Skin of body (tissue), 2 donors: Measurements from ENCODE around the gene SH2D4B. TPM values are rescaled to one million over a fixed set of nuclear protein-coding genes. Genes with fewer than 3 reads are reported as not detected.
"Not testable (repeated sequence)": the region's sequence is repeated elsewhere in the genome, so short reads cannot be mapped to it uniquely, and the experiment has no call there.

Experiments
- DNase-seq: peaks from one replicate; lab custom pipeline; 2025; lab: John Stamatoyannopoulos, UW
- total RNA-seq: library from RNA; depleted of rRNA; stranded (reverse); fragments of >200 nt; gene quantifications from one replicate; pipeline ENCODE4 v1.2.3, GENCODE V29; 2014

SH2D4B gene
- total RNA-seq, 1 donor from 2014 or later: 0.20 TPM

DNA sequence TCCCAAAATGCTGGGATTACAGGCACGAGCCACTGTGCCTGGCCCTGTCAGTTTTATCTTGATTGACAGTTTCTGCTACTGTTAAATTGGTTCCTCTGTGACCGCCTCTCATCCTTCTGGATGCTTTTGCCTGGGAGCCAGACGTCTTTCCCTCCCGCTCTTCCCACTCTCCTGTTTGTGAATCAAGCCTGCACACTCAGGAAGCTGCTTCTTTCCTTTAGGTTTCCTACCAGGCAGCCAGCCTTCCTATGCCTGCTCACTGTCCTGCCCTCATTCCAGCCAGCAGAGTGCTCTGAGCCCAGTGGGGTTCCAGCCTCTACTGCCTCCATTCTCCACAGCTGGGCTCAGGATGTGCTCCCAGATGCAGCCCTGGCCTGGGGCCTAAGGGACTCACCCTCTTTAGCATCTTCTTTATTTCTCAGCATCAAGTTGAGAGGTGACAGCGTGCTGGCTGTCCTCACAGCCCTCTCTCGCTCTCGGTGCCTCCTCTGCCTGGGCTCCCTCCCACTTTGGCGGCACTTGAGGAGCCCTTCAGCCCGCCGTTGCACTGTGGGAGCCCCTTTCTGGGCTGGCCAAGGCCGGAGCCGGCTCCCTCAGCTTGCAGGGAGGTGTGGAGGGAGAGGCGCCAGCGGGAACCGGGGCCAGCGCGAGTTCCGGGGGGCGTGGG is 5.1 kb downstream of the SH2D4B start:
- no peak for DNase-seq

GRCh38 chr10:80543319-80543672 is 5.6 kb downstream of the SH2D4B start:
- DNase-seq: not testable (repeated sequence)

DNA sequence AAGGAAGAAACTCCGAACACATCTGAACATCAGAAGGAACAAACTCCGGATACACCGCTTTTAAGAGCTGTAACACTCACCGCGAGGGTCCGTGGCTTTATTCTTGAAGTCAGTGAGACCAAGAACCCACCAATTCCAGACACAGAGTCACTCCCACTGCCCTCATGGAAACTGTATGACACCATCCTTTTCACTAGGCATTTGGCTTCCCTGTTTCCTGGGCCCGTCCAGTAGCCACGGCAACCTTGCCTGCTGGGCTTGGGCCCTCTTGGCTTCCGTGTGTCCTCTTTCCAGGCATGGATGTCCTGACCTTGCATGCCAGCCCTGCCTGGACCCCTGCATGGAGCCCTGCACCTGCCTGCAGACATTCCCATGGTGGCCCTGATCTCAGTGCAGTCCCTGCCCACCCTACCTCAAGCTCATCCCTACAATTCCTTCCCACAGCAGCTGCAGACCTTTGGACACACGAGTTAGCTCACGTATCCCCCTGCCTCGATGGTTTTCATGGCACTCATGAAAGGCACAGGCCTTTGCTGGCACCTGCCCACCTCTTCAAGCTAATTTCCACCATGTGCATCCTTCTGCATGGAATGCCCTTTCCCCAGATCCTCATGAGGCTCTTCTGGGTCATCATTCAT is 6.7 kb downstream of the SH2D4B start:
- no peak for DNase-seq

GRCh38 chr10:80545258-80545881 is 7.7 kb downstream of the SH2D4B start:
- no peak for DNase-seq

- DNase-seq: no peak
These were observed 14.5 kb downstream of the SH2D4B start for GRCh38 chr10:80552151-80552646.

GRCh38 chr10:80553436-80553835 is 15.7 kb downstream of the SH2D4B start:
- no peak for DNase-seq

GRCh38 chr10:80554050-80554449 is 16.3 kb downstream of the SH2D4B start:
- DNase-seq: no peak

DNA sequence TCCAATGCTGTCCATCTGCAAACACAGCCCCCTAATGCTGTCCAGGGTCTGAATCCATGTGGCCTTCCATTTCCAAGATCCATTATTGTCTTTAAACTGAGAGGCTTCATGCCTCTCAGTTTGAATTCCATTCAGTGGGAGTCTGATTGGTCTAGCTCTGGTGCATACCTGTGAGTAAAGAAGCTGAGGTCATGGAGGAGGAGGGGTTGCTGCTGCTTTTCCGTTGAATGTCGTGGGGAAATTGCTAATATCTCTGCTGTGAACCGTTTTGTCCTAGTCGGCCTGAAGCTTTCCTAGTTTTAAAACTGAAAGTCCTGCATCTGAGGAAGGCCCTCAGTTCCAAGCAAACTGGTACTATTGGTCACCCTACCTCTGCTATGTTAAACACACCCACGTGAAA is 17.7 kb downstream of the SH2D4B start:
- no peak for DNase-seq

DNA sequence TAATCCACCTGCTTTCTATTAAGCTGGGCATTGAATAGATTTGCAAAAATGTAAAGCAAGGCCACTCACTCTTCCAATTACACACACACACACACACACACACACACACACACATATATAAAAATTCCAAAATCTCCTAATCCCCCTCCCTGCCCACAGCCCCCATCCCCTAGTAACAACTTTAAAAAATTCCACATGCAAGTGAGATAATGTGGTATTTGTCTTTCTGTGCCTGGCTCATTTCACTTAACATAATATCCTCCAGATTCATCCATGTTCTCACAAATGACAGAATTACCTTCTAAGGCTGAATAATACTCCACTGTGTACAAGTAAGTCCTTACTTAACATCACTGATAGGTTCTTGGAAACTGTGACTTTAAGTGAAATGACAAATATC is 24.2 kb downstream of the SH2D4B start:
- no peak for DNase-seq

- no peak for DNase-seq
These were observed 29.6 kb downstream of the SH2D4B start for GRCh38 chr10:80567292-80567691.

- no peak for DNase-seq
These were observed 31.6 kb downstream of the SH2D4B start for GRCh38 chr10:80569131-80569895.

GRCh38 chr10:80571352-80571751 is 33.6 kb downstream of the SH2D4B start:
- no peak for DNase-seq

- no peak for DNase-seq
These were observed 41.6 kb downstream of the SH2D4B start for GRCh38 chr10:80579181-80579763.

DNA sequence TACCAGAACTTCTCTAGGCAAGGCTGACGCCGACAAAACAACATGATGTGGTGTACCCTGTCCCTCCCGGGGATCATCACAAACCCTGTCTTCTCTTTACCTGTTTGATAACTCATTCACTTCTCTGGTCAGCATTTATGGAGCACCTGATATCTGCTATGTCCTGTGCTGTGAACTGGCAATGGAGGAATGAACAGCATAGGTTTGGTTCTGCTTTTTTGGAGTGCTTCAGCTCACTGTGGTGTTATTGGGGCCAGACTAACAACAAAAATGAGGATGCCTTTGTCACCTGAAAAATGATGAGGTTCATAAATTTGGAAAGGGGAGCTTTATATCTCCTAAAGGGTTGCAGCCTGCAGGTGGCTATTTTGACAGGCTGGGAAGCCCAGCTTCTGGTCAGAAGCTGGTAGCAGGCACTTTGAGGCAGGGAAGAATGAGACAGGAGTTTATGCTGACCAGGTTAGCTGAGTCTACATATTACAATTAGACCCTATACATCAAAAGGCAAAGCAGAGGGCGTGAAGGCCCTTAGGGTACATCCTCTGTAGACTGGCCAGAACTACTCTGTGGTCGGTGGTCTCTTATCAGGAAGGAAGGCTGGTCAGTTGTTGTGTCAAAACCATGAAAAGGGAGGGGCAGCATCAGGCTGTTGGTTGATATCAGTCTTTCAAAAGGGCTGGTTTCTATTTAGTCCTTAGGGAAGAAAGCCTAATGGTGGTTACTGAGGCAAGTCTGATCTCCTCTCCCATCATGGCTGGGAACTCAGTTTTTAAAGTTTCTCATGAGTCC is 42.3 kb downstream of the SH2D4B start:
- DNase-seq: no peak

DNA sequence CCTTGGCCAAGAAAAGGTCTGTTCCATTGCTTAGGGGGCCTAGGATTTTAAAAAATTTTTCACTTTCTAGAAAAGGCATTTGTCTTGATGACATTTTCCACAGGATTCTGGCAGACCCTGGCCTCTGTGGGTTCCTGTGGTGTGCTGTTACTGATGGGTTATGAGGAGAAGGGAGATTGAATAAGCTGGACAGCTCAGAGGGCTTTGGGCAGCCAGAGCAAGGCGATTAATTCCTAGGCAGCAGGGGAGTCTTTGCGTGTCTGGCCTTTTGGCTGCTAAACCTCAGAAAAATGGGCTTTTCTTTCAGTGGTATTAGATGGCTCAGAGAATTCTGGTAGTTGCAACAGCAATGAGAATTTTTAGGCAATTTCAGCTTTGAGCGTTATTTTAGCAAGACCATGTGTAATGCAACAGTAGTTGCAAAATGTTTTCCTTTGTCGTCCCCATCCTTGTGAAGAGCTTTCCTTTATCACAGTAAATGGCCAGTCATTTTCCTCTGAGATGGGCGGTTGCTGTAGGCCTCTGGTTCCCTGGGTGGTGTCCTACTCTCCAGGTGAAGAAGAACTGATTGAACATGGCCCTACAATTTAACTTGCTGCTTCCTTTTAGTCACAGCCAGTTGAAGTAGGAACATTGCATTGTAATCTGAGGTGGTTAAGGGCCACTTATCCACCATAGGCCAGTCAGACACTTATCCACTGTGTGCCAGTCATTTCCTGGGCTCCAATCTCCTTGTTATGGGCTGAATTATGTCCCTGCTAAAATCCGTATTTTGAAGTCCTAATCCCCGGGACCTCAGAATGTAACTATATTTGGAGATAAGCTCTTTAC is 43.2 kb downstream of the SH2D4B start:
- no peak for DNase-seq

- no peak for DNase-seq
These were observed 43.8 kb downstream of the SH2D4B start for GRCh38 chr10:80581469-80581835.

- peak; percentile 49 for DNase-seq
These were observed 44.7 kb downstream of the SH2D4B start for GRCh38 chr10:80582286-80582960.

DNA sequence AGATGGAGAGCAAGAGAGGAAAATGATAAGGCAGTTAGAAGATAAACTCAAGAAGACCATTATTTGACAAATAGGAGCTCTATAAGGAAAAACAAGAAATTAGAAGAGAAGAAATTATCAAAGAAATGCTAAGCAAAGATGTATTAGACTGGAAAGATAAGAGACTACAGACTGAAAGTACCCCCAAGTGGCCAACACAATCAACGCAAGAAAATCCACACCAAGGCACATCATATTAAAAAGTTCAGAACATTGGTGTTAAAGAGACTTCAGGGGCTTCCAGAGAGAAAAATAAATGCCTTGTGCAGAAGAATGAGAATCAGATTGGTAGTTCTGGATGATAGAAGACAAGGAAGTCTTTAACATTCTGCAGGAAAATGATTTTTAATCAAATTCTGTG is 46.0 kb downstream of the SH2D4B start:
- DNase-seq: no peak

GRCh38 chr10:80585812-80586211 is 48.1 kb downstream of the SH2D4B start:
- DNase-seq: no peak
